ENCODE results near the gene SIX5.

Gene SIX5

GRCh38 chr19:45773384-45773783 lies 4.3 kb upstream of the SIX5 start:
- DNase-seq (ENCODE audit: low spot score) = no peak

GRCh38 chr19:45772912-45773311 lies 3.9 kb upstream of the SIX5 start:
- DNase-seq (ENCODE audit: low spot score) = no peak

GRCh38 chr19:45772130-45772840 lies 3.2 kb upstream of the SIX5 start:
- DNase-seq (ENCODE audit: low spot score) = peak; percentile 28

GRCh38 chr19:45771311-45771933 lies 2.4 kb upstream of the SIX5 start:
- DNase-seq (ENCODE audit: low spot score) = no peak

- DNase-seq (ENCODE audit: low spot score) = peak; percentile 94
These were observed 1.4 kb upstream of the SIX5 start for GRCh38 chr19:45770192-45771101.

GRCh38 chr19:45769821-45770191 lies 754 bp upstream of the SIX5 start:
- peak; percentile 24 for DNase-seq (ENCODE audit: low spot score)

- no peak for DNase-seq (ENCODE audit: low spot score)
These were observed 433 bp downstream of the SIX5 start for GRCh38 chr19:45768655-45768983.

GRCh38 chr19:45767881-45768654 lies 984 bp downstream of the SIX5 start:
- DNase-seq (ENCODE audit: low spot score) = peak; percentile 60

- peak; percentile 69 for DNase-seq (ENCODE audit: low spot score)
These were observed 1.6 kb downstream of the SIX5 start for GRCh38 chr19:45767410-45767880.

GRCh38 chr19:45766869-45767346 lies 2.1 kb downstream of the SIX5 start:
- no peak for DNase-seq (ENCODE audit: low spot score)

GRCh38 chr19:45766296-45766868 lies 2.7 kb downstream of the SIX5 start:
- no peak for DNase-seq (ENCODE audit: low spot score)

- DNase-seq (ENCODE audit: low spot score) = no peak
These were observed 3.3 kb downstream of the SIX5 start for GRCh38 chr19:45765702-45766295.

GRCh38 chr19:45764945-45765701 lies 3.9 kb downstream of the SIX5 start:
- DNase-seq (ENCODE audit: low spot score) = no peak

- DNase-seq (ENCODE audit: low spot score) = no peak
These were observed 4.6 kb downstream of the SIX5 start for GRCh38 chr19:45764475-45764874.

GRCh38 chr19:45763691-45764294 lies 5.3 kb downstream of the SIX5 start:
- no peak for DNase-seq (ENCODE audit: low spot score)

GRCh38 chr19:45762870-45763631 lies 6.0 kb downstream of the SIX5 start:
- DNase-seq (ENCODE audit: low spot score) = no peak

GRCh38 chr19:45761714-45762113 lies 7.3 kb downstream of the SIX5 start:
- no peak for DNase-seq (ENCODE audit: low spot score)

GRCh38 chr19:45758921-45759320 lies 10.1 kb downstream of the SIX5 start:
- DNase-seq (ENCODE audit: low spot score) = no peak

- DNase-seq (ENCODE audit: low spot score) = no peak
These were observed 11.4 kb downstream of the SIX5 start for GRCh38 chr19:45757695-45758094.
